HG02884 (cell line): ENCODE results near the gene CCDC126.
A peak's percentile ranks its signal among the peaks of the same experiment; 100 is the strongest.
"Not testable (repeated sequence)": the region's sequence is repeated elsewhere in the genome, so short reads cannot be mapped to it uniquely, and the experiment has no call there.

Source experiments
- ATAC-seq: cut with Tn5 transposase; IDR thresholded peaks from one replicate; pipeline ENCODE4 v1.9.1; 2021; ENCODE audit warnings: mild to moderate bottlenecking, moderate library complexity; ENCODE audit not compliant: unreplicated experiment

The CCDC126 gene

DNA sequence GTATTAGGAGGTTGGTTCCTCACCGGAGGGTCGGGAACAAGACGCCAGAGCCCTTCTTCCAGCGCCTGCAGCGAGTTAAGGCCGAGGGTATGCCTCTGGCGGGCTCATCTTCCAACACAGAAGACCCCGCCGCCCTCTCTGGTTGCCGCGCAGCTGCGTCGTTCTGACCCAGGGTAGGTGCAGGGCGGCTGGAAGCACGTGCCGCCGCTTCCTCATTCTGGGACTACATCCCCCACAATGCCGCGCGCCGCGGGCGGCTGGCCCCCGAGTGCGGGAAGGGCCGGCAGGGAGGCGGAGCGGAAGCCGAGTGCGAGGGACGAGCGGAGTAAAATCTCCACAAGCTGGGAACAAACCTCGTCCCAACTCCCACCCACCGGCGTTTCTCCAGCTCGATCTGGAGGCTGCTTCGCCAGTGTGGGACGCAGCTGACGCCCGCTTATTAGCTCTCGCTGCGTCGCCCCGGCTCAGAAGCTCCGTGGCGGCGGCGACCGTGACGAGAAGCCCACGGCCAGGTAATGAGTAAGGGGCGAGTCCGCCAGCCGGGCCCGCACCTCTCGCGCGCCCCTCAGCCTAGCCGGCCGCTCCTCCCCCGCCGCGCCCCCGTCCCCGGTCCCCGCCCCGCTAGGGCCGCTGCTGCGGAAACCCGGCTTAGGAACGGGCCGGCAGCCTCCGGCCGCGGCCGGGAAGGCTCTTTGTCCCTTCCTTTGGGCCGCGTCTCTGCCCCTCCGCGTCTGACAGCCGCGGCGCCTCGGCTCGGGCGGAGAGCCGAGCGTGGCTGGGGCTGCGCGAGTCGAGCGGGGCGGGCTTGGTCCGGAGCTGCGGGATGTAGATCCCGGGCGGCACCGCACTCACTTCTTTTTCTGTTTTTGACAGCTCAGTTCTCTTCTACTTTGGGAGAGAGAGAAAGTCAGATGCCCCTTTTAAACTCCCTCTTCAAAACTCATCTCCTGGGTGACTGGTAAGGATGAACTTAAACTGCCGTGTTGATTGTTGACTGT, at the start of gene CCDC126:
TSS of gene CCDC126 (plus strand) at position 289 of the 998 bp plus-strand sequence. CDS start 13,934 bp downstream, outside the sequence.
- ATAC-seq: peak; percentile 60

DNA sequence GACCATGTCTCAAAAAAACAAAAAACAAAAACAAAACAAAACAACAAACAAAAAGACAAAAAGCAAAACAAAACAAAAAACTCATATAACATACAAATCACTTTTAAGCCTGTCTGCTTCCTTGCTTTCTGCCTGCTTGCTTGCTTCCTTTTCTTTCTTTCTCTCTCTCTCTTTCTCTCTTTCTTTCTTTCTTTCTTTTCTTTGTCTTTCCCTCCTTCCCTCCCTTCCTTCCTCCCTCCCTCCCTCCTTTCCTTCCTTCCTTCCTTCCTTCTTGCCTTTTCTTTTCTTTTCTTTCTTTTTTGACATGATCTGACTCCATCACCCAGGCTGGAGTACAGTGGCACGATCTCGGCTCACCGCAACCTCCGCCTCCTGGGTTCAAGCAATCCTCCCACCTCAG, 49.5 kb upstream of the CCDC126 start:
- no peak for ATAC-seq

DNA sequence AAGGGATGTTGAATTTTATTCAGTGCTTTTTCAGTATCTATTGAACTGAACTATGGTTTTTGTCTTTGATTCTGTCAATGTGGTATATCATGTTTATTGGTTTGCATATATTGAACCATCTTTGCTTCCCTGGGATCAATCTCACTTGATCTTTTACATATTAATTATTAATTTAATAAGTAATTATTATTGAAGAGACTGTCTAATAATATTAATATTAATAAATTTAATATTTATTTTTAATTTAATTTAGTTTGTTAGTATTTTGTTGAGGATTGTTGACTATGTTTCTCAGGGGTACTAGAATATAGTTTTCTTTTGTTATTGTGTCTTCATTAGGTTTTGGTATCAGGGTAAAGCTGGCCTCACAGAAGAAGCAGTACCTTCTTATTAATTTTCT, 38.9 kb upstream of the CCDC126 start:
- no peak for ATAC-seq

DNA sequence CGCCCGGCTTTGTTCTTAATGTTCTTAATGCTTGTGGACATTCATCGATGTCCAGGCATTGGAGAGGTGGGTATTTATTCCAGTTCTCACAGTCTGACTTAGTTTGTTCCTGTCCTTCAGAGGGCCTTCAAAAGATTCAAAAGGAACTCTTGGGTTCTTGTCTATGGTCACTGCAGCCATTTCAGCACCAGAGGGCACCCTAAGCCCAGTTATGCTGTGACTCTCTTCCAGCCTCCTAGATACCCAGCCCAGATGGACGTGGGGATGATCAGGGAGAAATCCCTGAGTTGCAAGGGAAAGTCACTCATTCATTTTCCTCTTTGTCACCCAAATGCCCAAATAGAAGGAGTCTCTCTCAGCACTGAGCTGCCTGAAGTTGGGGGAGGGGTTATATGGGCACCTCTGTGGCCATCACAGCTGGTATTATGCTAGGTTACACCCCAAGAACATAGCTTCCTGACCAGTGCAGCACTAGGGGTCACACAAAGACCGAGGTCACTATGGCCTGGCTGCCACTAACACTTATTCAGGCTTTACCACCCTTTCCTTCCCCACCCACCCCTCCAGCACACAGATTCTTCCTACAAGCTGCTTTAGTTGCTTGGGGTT, 26.5 kb upstream of the CCDC126 start:
- ATAC-seq: peak; percentile 89

DNA sequence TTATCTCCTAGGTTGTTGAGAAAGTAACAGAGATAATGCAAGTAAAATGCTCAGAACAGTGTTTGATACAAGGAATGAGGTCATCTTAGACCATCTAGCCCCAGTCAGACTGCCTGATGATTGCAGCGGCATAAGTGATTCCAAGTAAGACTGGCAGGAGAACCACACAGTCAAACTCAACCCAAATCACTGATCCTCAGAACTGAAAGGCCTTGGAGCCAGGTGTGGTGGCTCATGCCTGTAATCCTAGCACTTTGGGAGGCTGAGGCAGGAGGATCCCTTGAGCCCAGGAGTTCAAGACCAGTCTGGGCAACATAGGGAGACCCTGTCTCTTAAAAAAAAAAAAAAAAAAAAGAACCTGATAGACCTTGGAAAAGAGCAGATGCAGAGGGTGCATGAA, 15.2 kb upstream of the CCDC126 start:
- ATAC-seq: not testable (repeated sequence)

DNA sequence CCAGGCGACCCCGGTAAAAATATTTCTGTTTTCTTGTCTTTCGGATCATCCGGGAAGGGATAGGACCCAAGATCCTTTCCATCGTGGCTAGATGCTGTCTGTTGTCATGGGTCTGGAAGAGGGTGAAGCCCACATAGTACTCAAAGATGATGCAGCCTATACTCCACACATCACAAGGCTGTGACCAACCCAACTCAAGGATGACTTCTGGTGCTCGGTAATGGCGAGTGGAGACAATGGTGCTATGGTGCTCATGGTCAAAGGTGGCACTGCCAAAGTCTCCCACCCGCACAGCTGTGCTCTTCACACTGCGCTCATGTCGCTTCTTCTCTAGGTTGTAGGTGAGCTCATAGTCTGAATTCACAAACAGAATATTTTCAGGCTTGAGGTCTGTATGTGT, 11.9 kb upstream of the CCDC126 start:
- ATAC-seq: not testable (repeated sequence)

DNA sequence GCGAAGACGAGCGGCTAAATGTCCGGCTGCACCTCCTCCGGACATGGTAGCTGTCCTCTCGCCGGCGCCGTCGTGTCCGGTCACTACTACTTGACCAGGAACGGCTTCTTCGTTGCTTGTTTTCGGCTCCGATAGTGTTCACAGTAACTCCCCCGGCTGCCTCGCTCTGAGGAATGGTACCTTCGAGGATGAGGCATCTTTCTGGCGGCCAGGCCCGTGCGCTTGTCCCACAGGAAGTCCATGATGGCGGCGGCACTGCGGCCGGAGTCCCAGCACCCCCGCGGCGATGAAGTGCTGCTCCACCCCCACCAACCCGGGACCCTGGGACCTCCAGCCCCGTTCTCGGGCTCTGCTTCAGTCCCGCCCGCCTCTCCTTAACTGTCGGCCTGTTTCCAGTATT, 11.0 kb upstream of the CCDC126 start:
- ATAC-seq: no peak

GRCh38 chr7:23590529-23590928, 6.7 kb upstream of the CCDC126 start:
- no peak for ATAC-seq

GRCh38 chr7:23593706-23594105, 3.5 kb upstream of the CCDC126 start:
- no peak for ATAC-seq

DNA sequence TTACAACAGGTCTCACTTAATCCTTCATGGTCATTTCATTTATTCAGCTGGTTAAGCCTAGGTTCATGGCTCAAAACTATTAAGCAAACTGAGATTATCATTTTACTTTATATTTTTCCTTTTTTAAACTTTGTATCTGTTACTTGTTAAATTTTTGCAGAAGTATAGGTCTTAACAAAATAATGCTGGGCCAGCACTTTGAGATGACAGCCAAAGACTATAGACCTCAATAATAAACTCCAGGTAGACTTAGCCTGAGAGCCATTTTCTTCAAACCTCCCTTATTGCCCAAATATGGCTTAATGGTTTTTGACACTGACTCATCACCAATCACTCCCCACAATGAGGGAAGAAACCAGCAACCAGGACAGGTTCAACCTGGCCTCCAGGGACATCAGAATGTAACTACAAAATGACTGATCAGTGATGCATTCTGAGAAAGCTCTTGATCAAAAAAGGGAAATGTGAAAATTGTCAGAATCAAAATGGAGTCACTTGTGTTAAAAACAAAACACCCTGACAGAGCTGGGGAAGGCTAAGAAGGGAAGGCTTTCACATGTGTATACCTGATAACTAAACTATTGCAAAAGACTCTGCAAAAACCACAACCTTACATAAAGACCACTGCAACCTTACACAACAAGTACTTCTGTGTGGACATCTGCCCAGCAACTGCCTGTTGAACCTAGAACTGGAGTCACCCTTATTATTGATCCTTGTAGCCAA, 2.1 kb upstream of the CCDC126 start:
- peak; percentile 61 for ATAC-seq

DNA sequence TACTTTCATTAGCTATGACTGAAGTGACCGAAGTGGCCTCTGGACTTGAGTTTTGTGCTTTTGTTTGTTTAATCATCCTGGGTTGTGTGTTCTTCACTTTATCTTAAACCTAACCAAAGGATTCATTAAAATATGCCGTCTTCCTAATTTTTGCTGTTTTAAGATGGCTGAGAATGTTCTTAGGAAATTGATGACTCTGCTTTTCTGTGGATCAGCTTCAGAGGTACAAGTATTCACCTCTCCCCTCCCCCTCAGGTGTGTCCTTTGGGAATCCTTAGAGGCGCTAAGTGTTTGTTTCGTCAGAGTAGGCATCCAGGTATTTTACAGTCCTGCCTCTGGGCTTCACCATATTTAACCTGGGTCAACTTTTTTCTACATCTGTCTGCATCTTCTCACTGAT, 1.1 kb downstream of the CCDC126 start:
- ATAC-seq: no peak

- ATAC-seq: no peak
Observed at GRCh38 chr7:23600236-23600635, 3.1 kb downstream of the CCDC126 start.

DNA sequence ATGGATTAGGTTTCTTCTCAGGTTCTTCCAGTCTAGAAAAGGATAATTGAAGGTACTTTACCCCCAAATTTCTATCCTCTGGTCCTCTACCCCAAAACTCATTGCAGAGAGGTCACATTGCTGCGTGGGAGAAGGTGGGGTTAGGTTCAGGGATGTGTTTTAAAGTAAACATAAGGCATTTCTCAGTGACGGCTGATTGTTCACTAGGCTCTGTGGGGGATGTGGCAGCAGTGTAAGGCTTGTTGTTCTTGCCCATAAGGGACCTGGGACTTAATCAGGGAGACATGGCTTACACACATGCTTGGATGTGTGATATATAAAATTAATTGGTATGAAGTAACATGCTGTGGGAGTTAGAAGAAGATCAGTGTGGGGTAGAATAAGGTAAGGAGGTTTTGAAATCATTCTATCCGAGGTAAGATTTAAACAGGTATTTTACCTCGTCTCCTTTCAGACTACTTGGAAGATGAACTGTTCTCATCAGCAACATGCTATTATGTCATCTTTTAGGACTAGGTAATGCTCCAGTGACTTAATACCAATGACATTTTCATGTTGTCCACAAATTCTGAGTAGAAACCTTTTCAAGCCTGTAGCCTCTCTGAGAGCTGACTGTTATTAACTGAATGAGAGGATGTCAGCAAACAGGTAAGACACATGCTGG, 6.6 kb downstream of the CCDC126 start:
- ATAC-seq: no peak

DNA sequence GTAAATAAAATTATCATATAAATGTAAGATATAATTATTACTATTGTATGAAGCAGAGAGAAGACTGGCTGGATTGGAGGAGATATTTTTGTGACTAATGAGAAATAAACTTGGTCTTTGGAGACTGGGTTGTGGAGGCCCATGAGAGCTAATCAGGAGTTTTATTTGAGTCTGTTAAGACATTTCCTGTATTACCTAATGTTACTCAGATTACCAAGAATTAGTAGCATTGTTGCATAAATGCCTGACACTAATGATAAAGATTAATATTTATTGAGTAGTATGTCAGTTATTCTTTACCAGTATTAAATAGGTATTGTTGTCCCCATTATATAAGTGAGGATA, 7.1 kb downstream of the CCDC126 start:
- no peak for ATAC-seq

DNA sequence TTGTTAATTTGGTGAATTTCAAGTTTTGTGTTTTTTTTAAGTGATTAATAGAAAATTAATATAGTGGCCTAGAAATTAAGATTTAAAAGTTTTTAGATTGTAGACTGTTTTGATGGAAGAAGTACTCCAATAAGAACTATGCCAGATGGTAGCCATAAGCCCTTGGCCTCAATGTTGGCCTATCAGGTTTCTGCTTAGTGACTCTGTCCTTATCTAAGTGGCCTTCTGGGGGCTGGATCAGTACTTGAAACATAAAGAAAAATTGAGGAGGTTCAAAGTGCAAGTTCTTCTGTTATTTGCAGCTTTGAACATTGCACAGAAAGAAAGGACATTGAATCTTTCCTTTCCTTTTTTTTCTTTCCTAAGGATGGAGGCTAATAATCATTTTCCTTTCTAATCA, 9.9 kb downstream of the CCDC126 start:
- no peak for ATAC-seq

- ATAC-seq: no peak
Observed at GRCh38 chr7:23607866-23608265, 10.7 kb downstream of the CCDC126 start.

DNA sequence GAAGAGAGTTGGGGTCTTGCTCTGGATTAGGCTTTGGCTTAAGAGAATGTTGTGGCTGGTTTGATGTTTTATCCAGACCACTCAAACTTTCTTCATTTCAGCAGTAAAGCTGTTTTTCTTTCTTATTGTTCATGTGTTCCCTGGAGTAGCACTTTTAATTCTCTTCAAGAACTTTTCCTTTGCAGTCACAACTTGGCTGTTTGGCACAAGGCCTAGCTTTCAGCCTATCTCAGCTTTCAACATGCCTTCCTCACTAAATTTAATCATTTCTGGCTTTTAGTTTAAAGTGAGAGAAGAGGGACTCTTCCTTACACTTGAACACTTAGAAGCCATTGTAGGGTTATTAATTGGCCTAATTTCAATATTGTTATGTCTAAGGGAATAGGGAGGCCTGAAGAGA, 18.1 kb downstream of the CCDC126 start:
- ATAC-seq: no peak

- no peak for ATAC-seq
Observed at GRCh38 chr7:23616593-23616992, 19.4 kb downstream of the CCDC126 start.

DNA sequence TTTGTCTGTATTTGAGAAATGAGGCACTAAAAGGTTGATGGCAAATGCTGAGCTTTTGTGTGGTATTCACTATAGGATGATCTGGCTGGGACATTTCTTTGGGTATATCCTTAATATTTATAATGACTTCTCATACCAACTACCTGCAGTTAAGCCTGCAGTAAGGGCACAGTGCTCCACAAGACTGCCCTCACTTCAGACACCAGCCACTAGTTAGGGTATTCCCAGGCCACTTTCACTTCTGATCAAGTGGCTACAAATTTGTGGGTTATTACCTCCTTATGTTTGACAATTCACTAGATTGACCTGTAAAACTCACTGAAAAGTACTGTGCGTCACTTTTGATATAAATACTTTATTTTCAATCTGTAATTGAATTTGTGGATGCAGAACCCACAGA, 20.3 kb downstream of the CCDC126 start:
- ATAC-seq: no peak

- ATAC-seq: no peak
Observed at GRCh38 chr7:23618241-23618640, 21.1 kb downstream of the CCDC126 start.

GRCh38 chr7:23619141-23619540, 22.0 kb downstream of the CCDC126 start:
- ATAC-seq: no peak
